ENCODE data around the gene SLC24A1. TPM values are rescaled to one million over a fixed set of nuclear protein-coding genes. Genes with fewer than 3 reads are reported as not detected.

Gene SLC24A1
- total and polyA plus RNA-seq, 11 donors, result 0.74 to 6.3 (median 2.1) TPM

- H3K27ac ChIP-seq, result no peak overlapping the region
- no peak for DNase-seq
- TF ChIP-seq CTCF (IDR thresholded peaks at IDR 0.05) (no peak), POLR2A (IDR thresholded peaks at IDR 0.05) (no peak)
- H3K36me3 ChIP-seq, result peaks cover 0 to 72% (median 53%) of the 10 kb centered on the region in 9 donors
- no peaks in the 10 kb centered on the region for H3K4me1 ChIP-seq
- 90 to 94% (median 92%) methylated on average over 1 of the region's 1 CpG for WGBS, 4 donors
- peaks cover 0 to 8% (median 0%) of the 10 kb centered on the region in 12 donors for H3K9me3 ChIP-seq
- ATAC-seq, result no peak
- no peaks in the 10 kb centered on the region for H3K27me3 ChIP-seq
- no peak overlapping the region for H3K4me3 ChIP-seq
- intact Hi-C loops (cut with DNase I), result no loop called here
Observed at GRCh38 chr15:65690173-65690572, 68.4 kb downstream of the SLC24A1 start.

DNA sequence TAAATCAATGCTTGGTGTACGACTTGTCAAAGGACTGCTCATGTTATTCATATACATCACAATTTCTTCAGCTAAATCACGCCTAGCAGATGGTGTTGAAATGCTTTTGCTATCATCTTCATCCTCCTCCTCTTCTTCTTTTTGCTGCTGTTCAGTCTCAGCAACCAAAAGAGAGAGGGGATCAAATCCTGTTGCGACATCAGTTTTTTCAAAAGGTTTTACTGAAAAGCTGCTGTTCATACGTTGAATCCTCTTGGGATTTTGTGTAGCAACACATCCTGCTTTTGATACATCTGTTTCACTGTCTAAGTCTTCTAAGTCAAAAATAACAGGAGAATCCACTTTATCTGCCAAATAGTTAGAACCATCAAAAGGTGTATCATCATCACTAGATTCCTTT lies 69.0 kb downstream of the SLC24A1 start:
- no peaks in the 10 kb centered on the region for H3K4me1 ChIP-seq
- WGBS, 4 donors, result 85 to 87% (median 86%) methylated on average over 4 of the region's 4 CpGs
- intact Hi-C loops (cut with DNase I), result no loop called here
- no peak overlapping the region for H3K4me3 ChIP-seq
- H3K36me3 ChIP-seq, result peaks cover 0 to 78% (median 53%) of the 10 kb centered on the region in 9 donors
- ATAC-seq (no peak), DNase-seq (no peak)
- no peak overlapping the region for H3K27ac ChIP-seq
- H3K27me3 ChIP-seq, result no peaks in the 10 kb centered on the region
- peaks cover 0 to 8% (median 0%) of the 10 kb centered on the region in 12 donors for H3K9me3 ChIP-seq
- TF ChIP-seq POLR2A (IDR thresholded peaks at IDR 0.05), result no peak
- TF ChIP-seq CTCF (IDR thresholded peaks at IDR 0.05), result no peak

- WGBS, 4 donors, result 71 to 86% (median 80%) methylated on average over 2 of the region's 2 CpGs
- Histone ChIP-seq H3K4me1 (no peaks in the 10 kb centered on the region), H3K9me3 (no peaks in the 10 kb centered on the region), H3K36me3 (peaks cover 0 to 88% (median 59%) of the 10 kb centered on the region in 9 donors), H3K27ac (no peak overlapping the region), H3K4me3 (no peak overlapping the region), H3K27me3 (no peaks in the 10 kb centered on the region)
- ATAC-seq (no peak), DNase-seq (no peak)
- TF ChIP-seq POLR2A (IDR thresholded peaks at IDR 0.05) (no peak), CTCF (IDR thresholded peaks at IDR 0.05) (no peak)
- intact Hi-C loops (cut with DNase I), result no loop called here
Observed at GRCh38 chr15:65695081-65695480, 73.3 kb downstream of the SLC24A1 start.

Other genes starting within 250 kb of the SLC24A1 start
- under 1 TPM in 3 of 9 donors, not detected in 6; 0.09 to 0.33 (median 0.22) TPM for gene IGDCC3, start 243.9 kb upstream of the SLC24A1 start, total RNA-seq
- gene IGDCC3, start 243.9 kb upstream of the SLC24A1 start, polyA plus RNA-seq, result under 1 TPM in 1 of 2 donors, not detected in 1; 0.07 TPM
- 1 to 10 TPM in 4 of 9 donors, under 1 TPM in 5; 0.25 to 2.7 (median 0.75) TPM for gene IGDCC4, start 199.0 kb upstream of the SLC24A1 start, total RNA-seq
- gene IGDCC4, start 199.0 kb upstream of the SLC24A1 start, polyA plus RNA-seq, result under 1 TPM; 0.22 to 0.80 TPM
- gene DPP8, start 104.2 kb upstream of the SLC24A1 start, total RNA-seq, result 10 to 100 TPM; 34.9 to 44.5 (median 39.5) TPM
- 10 to 100 TPM in 1 of 2 donors, 1 to 10 TPM in 1; 10.0 to 22.0 TPM for gene DPP8, start 104.2 kb upstream of the SLC24A1 start, polyA plus RNA-seq
- gene HACD3, start 91.5 kb upstream of the SLC24A1 start, total RNA-seq, result 10 to 100 TPM in 4 of 9 donors, 1 to 10 TPM in 5; 6.2 to 16.7 (median 9.8) TPM
- gene HACD3, start 91.5 kb upstream of the SLC24A1 start, polyA plus RNA-seq, result 10 to 100 TPM in 1 of 2 donors, 1 to 10 TPM in 1; 3.2 to 11.2 TPM
- 10 to 100 TPM; 11.2 to 19.3 (median 15.8) TPM for gene INTS14, start 10.8 kb upstream of the SLC24A1 start, total RNA-seq
- 10 to 100 TPM in 1 of 2 donors, 1 to 10 TPM in 1; 5.7 to 15.1 TPM for gene INTS14, start 10.8 kb upstream of the SLC24A1 start, polyA plus RNA-seq
- gene DENND4A, start 170.4 kb downstream of the SLC24A1 start, total RNA-seq, result 10 to 100 TPM; 11.7 to 26.6 (median 15.7) TPM
- 1 to 10 TPM; 2.7 to 5.4 TPM for gene DENND4A, start 170.4 kb downstream of the SLC24A1 start, polyA plus RNA-seq
- gene RAB11A, start 247.6 kb downstream of the SLC24A1 start, total RNA-seq, result 100 to 1,000 TPM; 149 to 212 (median 162) TPM
- 100 to 1,000 TPM in 1 of 2 donors, 10 to 100 TPM in 1; 50.3 to 307 TPM for gene RAB11A, start 247.6 kb downstream of the SLC24A1 start, polyA plus RNA-seq